DND-41 (cell line): ENCODE measurements around the gene CACNA1S.

Source experiments
- ATAC-seq: fragments of 200-7000 bp; cut with Tn5 transposase; 3 replicates; pipeline ENCODE4 v1.9.1; 2021; ENCODE audit warnings: low read depth; ENCODE audit not compliant: insufficient read depth
- DNase-seq: peaks from one replicate; pipeline ENCODE4 v3.0.0-alpha.2; 2020
- H2AFZ ChIP-seq: 2 replicates; pipeline ENCODE4 v1.6.0; 2012; ENCODE audit warnings: low read depth, low read length
- H3K27ac ChIP-seq: 2 replicates; pipeline ENCODE4 v1.5.1; 2012; ENCODE audit warnings: low read length, inconsistent platforms
- H3K27me3 ChIP-seq: fragments of 200-600 bp; sonication (generic); 2 replicates; pipeline ENCODE4 v1.6.0; 2012; ENCODE audit warnings: low read length, mild to moderate bottlenecking, inconsistent platforms; ENCODE audit not compliant: insufficient read depth, poor library complexity
- H3K36me3 ChIP-seq: 2 replicates; pipeline ENCODE4 v1.5.1; 2012; ENCODE audit warnings: low read length, inconsistent platforms; ENCODE audit not compliant: insufficient read depth
- H3K4me1 ChIP-seq: 2 replicates; pipeline ENCODE4 v1.5.1; 2012; ENCODE audit warnings: mild to moderate bottlenecking, low read length; ENCODE audit not compliant: insufficient read depth
- H3K4me2 ChIP-seq: 2 replicates; pipeline ENCODE4 v1.6.0; 2012; ENCODE audit warnings: mild to moderate bottlenecking, moderate library complexity, low read length, inconsistent platforms; ENCODE audit not compliant: insufficient read depth
- H3K4me3 ChIP-seq, 2 experiments: fragments of 200-600 bp in 1 of 2; shearing (Covaris generic) in 1 of 2; 2 replicates each; pipeline ENCODE4 v1.5.1; 2012 to 2016; ENCODE audit warnings: inconsistent platforms in 2 of 2, low read length in 2 of 2, mild to moderate bottlenecking in 2 of 2, low read depth in 1 of 2, moderate library complexity in 1 of 2
- H3K79me2 ChIP-seq: 2 replicates; pipeline ENCODE4 v1.6.0; 2012; ENCODE audit warnings: low read length, inconsistent platforms; ENCODE audit not compliant: insufficient read depth
- H3K9ac ChIP-seq: 2 replicates; pipeline ENCODE4 v1.6.0; 2012; ENCODE audit warnings: low read depth, mild to moderate bottlenecking, inconsistent platforms, low read length, moderate library complexity
- H3K9me3 ChIP-seq: 2 replicates; pipeline ENCODE4 v1.5.1; 2012; ENCODE audit warnings: low read length, moderate library complexity, mild to moderate bottlenecking, inconsistent platforms; ENCODE audit not compliant: insufficient read depth, severe bottlenecking
- H4K20me1 ChIP-seq: 2 replicates; pipeline ENCODE4 v1.6.0; 2012; ENCODE audit warnings: low read length; ENCODE audit not compliant: insufficient read depth
- CTCF ChIP-seq: IDR thresholded peaks from 2 replicates; pipeline ENCODE4 v1.5.1; 2012; ENCODE audit warnings: borderline replicate concordance, low read length, moderate library complexity, mild to moderate bottlenecking; ENCODE audit not compliant: poor library complexity, severe bottlenecking; ENCODE audit errors: extremely low read depth
- EZH2 ChIP-seq: IDR thresholded peaks from 3 replicates; pipeline ENCODE4 v1.6.1; 2012; ENCODE audit warnings: borderline replicate concordance, low read depth, mild to moderate bottlenecking, moderate library complexity, low read length, inconsistent platforms; ENCODE audit not compliant: severe bottlenecking

CACNA1S gene

GRCh38 chr1:201138311-201138840 lies 26.1 kb upstream of the CACNA1S start:
- Histone ChIP-seq H3K27ac (no peak overlapping the region), H2AFZ (no peak overlapping the region), H3K4me2 (no peak overlapping the region), H3K4me3 (no peak overlapping the region), H3K4me1 (no peaks in the 10 kb centered on the region), H4K20me1 (peaks cover 11% of the 10 kb centered on the region), H3K79me2 (no peaks in the 10 kb centered on the region), H3K9ac (no peak overlapping the region), H3K27me3 (no peaks in the 10 kb centered on the region), H3K36me3 (peaks cover 81% of the 10 kb centered on the region), H3K9me3 (no peaks in the 10 kb centered on the region)
- DNase-seq (no peak), ATAC-seq (no peak)
- TF ChIP-seq EZH2 (no peak), CTCF (no peak)

GRCh38 chr1:201137579-201138310 lies 25.5 kb upstream of the CACNA1S start:
- Histone ChIP-seq H3K4me2 (no peak overlapping the region), H3K4me3 (no peak overlapping the region), H3K4me1 (no peaks in the 10 kb centered on the region), H3K9ac (no peak overlapping the region), H2AFZ (no peak overlapping the region), H3K79me2 (no peaks in the 10 kb centered on the region), H3K36me3 (peaks cover 75% of the 10 kb centered on the region), H4K20me1 (peaks cover 11% of the 10 kb centered on the region), H3K27ac (no peak overlapping the region), H3K9me3 (no peaks in the 10 kb centered on the region), H3K27me3 (no peaks in the 10 kb centered on the region)
- DNase-seq: no peak
- TF ChIP-seq CTCF: no peak
- no peak for TF ChIP-seq EZH2
- ATAC-seq: no peak

DNA sequence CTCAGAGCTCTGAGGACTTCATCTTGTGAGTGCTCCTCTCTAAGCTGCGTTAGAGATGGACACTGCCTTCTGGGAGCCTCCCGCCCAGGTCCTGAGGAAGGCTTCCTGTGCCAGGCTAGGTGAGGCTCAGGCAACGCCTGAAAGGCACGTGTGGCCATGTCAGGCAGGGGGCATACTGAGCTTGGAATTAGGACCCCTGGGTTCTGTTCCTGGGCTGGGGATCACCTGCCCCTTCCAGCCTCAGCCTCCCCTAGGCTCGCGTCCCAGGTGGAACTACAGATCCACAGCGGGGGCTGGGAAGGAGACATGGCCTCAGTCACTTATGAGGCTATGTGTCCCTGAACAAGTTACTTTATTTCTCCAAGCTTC lies 24.8 kb upstream of the CACNA1S start:
- H3K9ac ChIP-seq: no peak overlapping the region
- no peak for ATAC-seq
- TF ChIP-seq CTCF (no peak), EZH2 (no peak)
- H3K4me3 ChIP-seq: no peak overlapping the region
- no peaks in the 10 kb centered on the region for H3K9me3 ChIP-seq
- no peak overlapping the region for H2AFZ ChIP-seq
- H3K27ac ChIP-seq: no peak overlapping the region
- no peaks in the 10 kb centered on the region for H3K4me1 ChIP-seq
- peaks cover 67% of the 10 kb centered on the region for H3K36me3 ChIP-seq
- H3K27me3 ChIP-seq: no peaks in the 10 kb centered on the region
- no peaks in the 10 kb centered on the region for H3K79me2 ChIP-seq
- peaks cover 11% of the 10 kb centered on the region for H4K20me1 ChIP-seq
- no peak for DNase-seq
- no peak overlapping the region for H3K4me2 ChIP-seq
